Fibroblast of lung (primary cell): ENCODE data around the gene NEDD4L.

ENCODE experiments used
- CTCF ChIP-seq, 2 donors: IDR thresholded peaks in 1 of 2; conservative IDR thresholded peaks in 1 of 2; 1 replicate in 1 of 2; 2 replicates in 1 of 2; pipeline ENCODE4 v1.5.1; 2011 to 2012; ENCODE audit warnings: low read length in 2 of 2, control low read depth in 1 of 2, inconsistent platforms in 1 of 2, low read depth in 1 of 2, mild to moderate bottlenecking in 1 of 2
- EZH2 ChIP-seq: IDR thresholded peaks from 2 replicates; pipeline ENCODE4 v1.5.1; 2012; ENCODE audit warnings: low read length, control low read depth, mild to moderate bottlenecking; ENCODE audit errors: missing control alignments

GRCh38 chr18:58093311-58093803 lies 49.3 kb downstream of the NEDD4L start:
- no peak for TF ChIP-seq CTCF (conservative IDR thresholded peaks at IDR 0.05 in 1 of 2, IDR thresholded peaks at IDR 0.05 in 1 of 2; ENCODE audit: low read depth in 1 of 2, low read length in 2 of 2)
- TF ChIP-seq EZH2 = no peak
